Cortex of kidney (tissue), 1 donor: ENCODE results near the gene NALCN.

ENCODE experiments used
- DNase-seq: peaks from one replicate; lab custom pipeline; 2025; lab: John Stamatoyannopoulos, UW

NALCN gene

GRCh38 chr13:101289764-101290163 lies 126.5 kb downstream of the NALCN start:
- no peak for DNase-seq

- no peak for DNase-seq
These were observed 132.5 kb downstream of the NALCN start for GRCh38 chr13:101283782-101284181.

DNA sequence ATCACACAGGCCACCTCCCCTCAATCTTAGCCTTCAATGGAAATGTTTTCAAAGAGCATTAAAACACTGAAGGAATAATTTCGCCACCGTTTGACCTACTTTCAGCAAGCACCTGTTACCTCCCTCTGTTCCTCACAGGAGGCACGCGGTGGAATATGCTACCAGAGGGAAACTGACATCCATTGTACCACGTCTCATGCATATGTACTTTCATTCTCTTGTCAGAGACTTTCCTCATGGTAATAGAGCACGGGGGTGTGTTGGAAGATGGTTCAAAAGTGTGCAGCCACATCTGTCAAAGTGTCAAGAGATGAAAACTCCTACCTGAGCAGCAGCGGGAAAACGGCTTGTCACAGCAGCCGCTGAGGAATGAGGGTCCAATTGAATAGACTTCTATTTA lies 143.4 kb downstream of the NALCN start:
- DNase-seq, result no peak

DNA sequence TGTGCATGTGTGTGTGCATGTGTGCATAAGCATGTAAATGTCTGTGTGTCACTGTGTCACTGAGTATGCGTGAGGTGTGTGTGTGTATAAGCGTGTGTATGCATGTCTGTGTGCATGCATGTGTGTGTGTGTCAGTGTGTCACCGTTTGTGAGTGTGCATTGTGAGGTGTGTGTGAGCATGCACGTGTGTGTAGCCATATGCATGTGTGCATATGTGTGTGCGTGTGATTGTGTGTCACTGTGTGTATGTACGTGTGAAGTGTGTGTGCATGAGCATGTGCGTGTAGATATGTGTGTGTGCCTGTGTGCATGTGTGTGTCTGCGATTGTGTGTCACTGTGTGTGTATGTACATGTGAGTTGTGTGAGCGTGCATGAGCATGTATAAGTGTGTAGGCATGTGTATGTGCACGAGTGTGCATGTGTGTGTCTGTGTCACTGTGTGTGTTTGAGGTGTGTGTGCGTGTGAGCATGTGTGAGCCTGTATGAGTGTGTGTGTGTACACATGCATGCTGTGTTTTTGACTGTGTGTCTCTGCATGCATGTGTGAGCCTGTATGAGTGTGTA lies 144.5 kb downstream of the NALCN start:
- no peak for DNase-seq

- no peak for DNase-seq
These were observed 148.7 kb downstream of the NALCN start for GRCh38 chr13:101267656-101268055.

DNA sequence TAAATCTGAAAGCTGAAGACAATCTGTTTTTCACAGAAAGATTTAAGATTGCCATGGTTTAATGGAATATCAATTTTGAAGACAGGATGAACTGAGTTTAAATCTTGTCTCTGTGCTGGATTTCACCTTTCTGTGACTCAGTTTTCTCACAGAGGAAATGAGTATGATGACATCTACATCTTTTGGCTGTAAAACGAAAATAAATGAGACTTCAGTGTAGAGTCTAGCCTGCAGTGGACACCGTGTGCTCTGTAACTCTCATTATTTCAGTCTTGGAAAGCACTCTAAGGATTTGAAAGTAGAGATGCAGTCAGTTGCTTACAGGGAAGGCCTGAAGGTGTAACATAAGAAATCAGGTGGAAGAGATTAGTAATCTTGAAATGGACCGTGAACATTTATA lies 150.4 kb downstream of the NALCN start:
- DNase-seq, result no peak

GRCh38 chr13:101264931-101265330 lies 151.4 kb downstream of the NALCN start:
- DNase-seq, result no peak

- DNase-seq, result no peak
These were observed 154.0 kb downstream of the NALCN start for GRCh38 chr13:101262306-101262705.

- DNase-seq, result no peak
These were observed 157.8 kb downstream of the NALCN start for GRCh38 chr13:101258509-101258908.

DNA sequence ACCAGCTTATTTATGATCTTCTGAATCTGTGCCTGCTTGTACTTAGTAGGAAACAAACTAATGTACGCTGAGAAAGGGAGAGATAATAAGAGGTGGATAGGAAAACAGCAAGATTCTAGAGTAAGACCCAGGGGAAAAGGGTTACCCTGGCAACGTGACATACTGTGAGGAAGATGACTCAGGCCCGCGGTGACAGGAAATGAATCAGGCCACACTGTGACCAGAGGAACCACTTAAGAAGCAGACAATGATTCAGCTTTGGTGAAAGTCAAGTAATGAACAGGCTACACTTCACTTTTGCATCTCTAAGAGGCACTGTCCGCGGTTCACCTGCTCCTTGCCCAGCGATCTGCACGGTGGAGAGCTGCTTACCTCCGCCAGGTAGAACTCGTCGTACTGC lies 158.2 kb downstream of the NALCN start:
- DNase-seq, result no peak

DNA sequence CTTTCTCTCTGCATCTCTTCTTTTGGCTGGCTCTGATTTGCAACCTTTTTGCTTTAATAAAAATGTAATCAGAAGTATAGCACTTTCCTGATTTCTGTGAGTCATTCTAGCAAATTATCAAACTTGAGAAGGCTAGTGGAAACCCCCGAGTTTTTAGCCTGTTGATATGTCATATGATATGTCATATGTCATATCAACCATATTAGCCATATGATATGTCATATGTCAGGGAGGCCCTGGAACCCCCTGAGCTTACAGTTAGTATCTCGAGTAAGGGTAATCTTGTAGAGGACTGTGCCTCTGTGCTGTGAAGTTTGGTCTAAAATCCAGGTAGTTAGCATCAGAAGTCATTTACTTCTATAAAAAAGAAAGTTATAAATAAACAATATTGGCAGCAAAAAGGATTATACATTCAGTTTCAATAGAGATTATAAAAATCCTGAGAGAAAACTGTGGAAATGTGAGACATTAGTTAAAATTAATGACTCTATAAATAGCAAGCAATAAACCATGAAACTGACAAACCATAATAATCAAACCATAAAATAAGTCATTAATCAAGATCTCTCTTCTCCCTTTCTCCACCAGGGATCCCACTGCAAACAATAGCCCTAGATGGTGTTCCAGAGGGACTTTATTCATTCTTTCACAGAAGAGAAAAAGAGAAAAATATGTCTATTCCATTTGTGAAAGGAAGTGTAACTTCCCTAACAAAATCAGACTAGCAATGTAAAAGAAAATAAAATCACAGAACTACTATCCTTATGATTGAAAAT lies 167.4 kb downstream of the NALCN start:
- no peak for DNase-seq

- DNase-seq, result no peak
These were observed 173.6 kb downstream of the NALCN start for GRCh38 chr13:101242720-101243119.

- DNase-seq, result no peak
These were observed 177.8 kb downstream of the NALCN start for GRCh38 chr13:101238555-101238954.

DNA sequence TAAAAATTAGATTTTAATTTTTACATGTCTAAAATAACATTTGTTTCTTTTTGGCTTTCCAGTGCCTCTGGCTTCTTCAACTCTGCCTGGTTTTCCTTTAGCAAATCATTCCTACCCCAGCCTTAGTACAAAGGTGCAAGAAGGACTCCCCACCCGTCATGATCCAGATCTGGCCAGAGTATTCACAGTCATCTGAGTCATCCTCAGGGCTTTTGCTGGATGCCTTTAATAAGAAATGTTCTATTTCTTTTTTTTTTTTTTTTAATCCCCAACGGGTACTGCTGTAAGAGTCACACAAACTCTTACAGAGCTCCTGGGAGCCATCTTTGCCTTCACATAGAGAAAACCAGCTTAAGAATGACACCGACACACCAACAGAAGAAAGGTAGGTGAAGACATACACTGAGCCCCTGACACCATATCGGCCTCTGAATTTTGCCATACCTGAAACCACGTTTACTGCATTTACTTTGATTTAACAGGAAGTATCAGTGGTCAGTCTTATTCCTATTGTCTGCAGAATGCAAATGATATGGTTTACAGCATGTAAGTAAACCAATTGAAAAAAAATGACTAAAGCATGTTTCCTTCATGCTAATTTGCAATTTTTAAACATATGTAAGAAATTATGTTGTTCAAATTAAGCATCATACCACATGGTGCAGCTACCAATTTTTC lies 184.4 kb downstream of the NALCN start:
- no peak for DNase-seq

DNA sequence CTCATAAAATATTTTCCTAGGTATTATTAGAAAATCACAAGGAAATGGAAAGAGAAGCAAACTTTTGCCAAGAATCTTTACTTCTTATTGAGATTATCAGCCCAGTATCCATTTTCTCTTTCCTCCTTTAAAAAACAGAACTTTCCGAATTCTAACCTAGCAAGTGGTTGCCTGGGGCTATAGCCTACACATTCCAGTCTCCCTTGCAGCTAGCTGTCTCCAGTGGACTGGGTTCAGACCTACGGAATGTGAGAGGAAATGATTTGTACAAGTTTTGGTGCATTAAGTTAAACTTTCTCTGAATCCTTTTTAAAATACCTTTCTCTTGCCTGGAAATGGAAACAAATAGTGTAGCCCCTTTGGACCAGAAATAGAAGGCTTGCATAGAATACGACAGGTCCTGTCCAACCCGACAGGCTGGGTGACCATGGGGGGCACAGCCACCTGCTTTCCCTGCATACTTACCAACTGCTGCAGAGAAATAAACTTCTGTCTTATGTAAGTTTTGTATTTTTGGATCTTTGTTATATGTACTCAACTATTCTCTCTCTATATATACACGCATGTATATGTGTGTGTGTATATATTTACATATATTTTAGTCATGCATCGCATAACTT lies 185.9 kb downstream of the NALCN start:
- no peak for DNase-seq

GRCh38 chr13:101219609-101220265 lies 196.6 kb downstream of the NALCN start:
- DNase-seq, result no peak

DNA sequence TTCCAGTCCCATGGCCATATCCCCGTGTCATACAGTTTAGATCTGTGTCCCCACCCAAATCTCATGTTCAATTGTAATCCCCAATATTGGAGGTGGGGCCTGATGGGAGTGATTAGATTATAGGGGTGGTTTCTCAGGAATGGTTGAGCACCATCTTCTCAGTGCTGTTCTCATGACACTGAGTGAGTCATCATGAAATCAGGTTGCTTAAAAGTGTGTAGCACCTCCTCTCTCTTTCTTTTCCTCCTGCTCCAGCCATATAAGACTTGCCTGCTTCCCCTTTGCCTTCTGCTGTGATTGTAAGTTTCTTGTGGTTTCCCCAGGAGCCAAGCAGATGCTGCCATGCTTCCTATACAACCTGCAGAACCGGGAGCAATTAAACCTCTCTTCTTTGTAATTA lies 197.8 kb downstream of the NALCN start:
- no peak for DNase-seq

GRCh38 chr13:101217086-101217485 lies 199.2 kb downstream of the NALCN start:
- DNase-seq, result no peak

- DNase-seq, result no peak
These were observed 205.0 kb downstream of the NALCN start for GRCh38 chr13:101211261-101211660.

DNA sequence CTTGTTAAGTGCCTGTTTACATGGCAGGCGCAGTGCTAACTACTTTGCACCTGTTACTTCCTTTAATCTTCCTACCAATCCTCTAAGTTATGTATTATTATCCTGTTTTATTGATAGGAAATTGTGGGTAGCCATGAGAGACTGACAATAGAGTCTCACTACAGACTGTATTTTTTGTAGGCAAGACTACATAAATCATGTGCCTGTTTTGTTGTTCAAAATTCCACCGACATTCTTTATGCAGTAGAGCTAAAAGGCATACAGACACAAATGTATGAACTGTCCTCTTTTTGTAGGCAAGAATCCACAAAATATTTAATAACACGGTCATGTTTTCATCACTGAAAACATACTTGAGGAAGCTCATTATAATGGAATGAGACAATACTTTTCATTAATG lies 205.5 kb downstream of the NALCN start:
- DNase-seq, result no peak

DNA sequence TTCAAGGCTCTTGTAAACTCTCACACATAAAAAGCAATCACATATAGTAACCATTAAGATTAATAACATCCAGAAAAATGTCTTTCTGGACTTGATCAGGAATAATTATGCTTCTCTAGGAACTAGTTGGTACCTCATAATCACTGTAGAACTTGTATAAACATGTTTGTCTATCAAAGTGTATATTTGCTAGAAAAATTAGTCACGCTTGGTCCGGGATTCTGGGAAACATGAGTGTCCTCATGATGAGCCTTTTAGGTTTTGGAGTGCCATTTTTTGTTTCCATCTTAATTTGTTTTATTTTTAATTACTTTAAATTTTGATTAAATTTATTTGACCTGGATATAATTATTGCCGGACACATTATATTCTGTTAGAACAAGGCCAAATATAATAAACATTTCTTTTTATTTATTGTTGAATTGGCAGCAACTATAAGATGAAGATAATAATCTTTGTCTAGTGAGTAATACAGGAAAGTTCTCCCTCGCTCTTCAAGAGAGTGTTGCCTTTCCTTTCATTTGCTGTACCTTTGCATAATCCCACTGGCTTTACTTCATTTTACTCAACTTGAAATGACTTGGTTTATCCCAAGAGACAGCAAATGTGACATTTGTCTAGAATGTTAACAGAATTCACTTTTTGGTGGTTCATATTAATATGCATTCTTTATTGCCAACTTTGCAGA lies 207.0 kb downstream of the NALCN start:
- no peak for DNase-seq

- no peak for DNase-seq
These were observed 210.9 kb downstream of the NALCN start for GRCh38 chr13:101205408-101205807.
